ENCODE results near the gene SCAMP1. TPM values are rescaled to one million over a fixed set of nuclear protein-coding genes. Genes with fewer than 3 reads are reported as not detected.
A peak's percentile ranks its signal among the peaks of the same experiment; 100 is the strongest.

SCAMP1 gene, protein sequence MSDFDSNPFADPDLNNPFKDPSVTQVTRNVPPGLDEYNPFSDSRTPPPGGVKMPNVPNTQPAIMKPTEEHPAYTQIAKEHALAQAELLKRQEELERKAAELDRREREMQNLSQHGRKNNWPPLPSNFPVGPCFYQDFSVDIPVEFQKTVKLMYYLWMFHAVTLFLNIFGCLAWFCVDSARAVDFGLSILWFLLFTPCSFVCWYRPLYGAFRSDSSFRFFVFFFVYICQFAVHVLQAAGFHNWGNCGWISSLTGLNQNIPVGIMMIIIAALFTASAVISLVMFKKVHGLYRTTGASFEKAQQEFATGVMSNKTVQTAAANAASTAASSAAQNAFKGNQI
- total RNA-seq = 10 to 100 TPM; 17.4 to 19.3 TPM

DNA sequence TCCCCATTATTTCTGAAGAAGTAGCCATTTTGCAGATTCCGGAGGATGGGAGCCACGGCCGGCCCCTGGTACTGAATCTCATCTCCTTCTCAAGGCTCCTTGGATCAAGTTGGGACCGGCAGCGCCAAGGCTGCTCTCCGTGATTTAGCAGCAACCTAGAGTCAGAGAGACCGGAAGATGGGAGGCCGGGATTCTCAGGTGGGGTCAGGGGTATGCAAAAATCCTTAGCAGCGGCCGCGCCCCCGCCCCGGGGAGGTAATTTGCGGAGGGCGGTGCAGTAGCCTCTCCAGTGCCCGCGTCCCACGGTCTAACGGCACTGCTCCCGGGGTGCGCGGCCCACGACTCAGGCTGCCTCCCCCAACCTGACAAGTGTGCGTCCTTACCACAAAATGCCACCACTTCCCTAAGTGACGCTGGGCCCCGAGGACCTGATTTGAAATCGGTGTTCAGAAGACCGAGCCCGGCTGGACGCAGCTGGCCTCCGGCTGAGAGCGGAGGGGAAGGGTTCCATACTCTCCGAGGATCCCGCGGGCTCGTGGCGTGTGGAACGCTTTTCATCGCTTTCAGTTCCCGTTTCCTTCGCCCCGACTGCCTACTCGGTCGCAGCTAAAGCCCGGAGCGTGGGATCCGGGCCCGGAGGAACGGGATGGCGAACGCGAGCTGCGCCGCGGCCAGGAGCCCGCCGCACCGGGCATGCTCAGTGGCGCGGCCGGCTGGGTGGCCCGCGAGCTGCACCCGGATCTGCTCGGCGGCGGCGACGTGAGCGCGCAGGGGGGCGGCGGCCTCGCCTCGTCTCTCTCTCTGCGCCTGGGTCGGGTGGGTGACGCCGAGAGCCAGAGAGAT, at the start of gene SCAMP1:
TSS of gene SCAMP1 (plus strand) at position 787 of the 843 bp plus-strand sequence. CDS start at position 842, 55 bp downstream.
- ChIA-PET POLR2A (interaction anchor here (0.5 to 1.9 kb wide), 2 partner anchors 8 to 65 kb away, joined by 3 to 20 read pairs; partner anchors contain the start of gene AP3B1), CTCF (interaction anchor here (0.9 to 2.1 kb wide), 9 partner anchors 8 to 130 kb away, joined by 3 to 17 read pairs (median 4); partner anchors contain the start of gene AP3B1)

DNA sequence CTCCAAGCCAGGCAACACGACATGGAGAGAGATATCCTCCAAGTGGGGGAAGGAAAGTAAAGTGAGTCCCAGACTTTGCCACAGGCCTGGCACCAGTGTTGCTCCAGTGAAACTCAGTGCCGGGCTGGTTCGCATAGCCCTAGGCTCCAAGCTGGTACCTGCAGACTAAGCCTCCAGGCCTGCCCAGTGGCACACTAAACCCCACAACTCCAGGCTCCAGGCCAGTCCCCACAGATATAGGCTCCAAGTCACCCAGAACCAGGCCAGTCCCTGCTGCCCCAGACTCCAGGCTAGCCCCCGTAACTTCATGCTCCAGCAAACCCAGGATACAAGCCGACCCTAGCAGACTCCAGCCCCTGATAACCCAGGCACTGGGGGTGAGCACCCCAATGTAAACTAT, 42.9 kb upstream of the SCAMP1 start:
- no peaks in the 10 kb centered on the region for H3K9me3 Mint-ChIP-seq
- DNase-seq = no peak
- no peaks in the 10 kb centered on the region for H3K36me3 Mint-ChIP-seq (ENCODE audit: low read depth)
- no peak overlapping the region for H3K4me3 Mint-ChIP-seq
- peaks cover 21% of the 10 kb centered on the region for H3K27me3 Mint-ChIP-seq
- POLR2A ChIA-PET = no interaction called here
- no peaks in the 10 kb centered on the region for H3K4me1 Mint-ChIP-seq
- H3K27ac Mint-ChIP-seq = no peak overlapping the region
- CTCF ChIA-PET = no interaction called here

More for the DNA sequence above, at the start of gene SCAMP1:
- peak within 1 kb of the TSS; percentile 99 for H3K27ac Mint-ChIP-seq
- no peaks in the 10 kb centered on the region for H3K27me3 Mint-ChIP-seq
- peak within 1 kb of the TSS; percentile 97 for H3K4me3 Mint-ChIP-seq
- peak; percentile 91 for DNase-seq
- peaks cover 32% of the 10 kb centered on the region for H3K4me1 Mint-ChIP-seq
- H3K9me3 Mint-ChIP-seq = no peaks in the 10 kb centered on the region
- H3K36me3 Mint-ChIP-seq (ENCODE audit: low read depth) = peaks cover 18% of the 10 kb centered on the region

DNA sequence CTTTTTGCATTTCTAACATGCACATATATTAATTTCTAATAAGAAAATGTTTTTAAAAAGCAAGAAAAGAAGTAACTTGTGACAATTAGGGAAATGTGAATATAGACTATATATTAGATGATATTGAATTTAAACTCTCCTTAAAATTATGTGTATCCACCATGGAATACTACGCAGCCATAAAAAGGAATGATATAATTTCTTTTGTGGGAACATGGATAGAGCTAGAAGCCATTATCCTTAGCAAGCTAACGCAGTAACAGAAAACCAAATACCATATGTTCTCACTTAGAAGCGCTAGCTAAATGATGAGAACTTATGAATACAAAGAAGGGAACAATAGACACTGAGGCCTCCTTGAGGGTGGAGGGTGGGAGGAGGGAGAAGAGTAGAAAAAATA, 42.1 kb upstream of the SCAMP1 start:
- ChIA-PET CTCF (no interaction called here), POLR2A (no interaction called here)
- no peaks in the 10 kb centered on the region for H3K4me1 Mint-ChIP-seq
- H3K27ac Mint-ChIP-seq = no peak overlapping the region
- no peak overlapping the region for H3K4me3 Mint-ChIP-seq
- H3K9me3 Mint-ChIP-seq = no peaks in the 10 kb centered on the region
- no peaks in the 10 kb centered on the region for H3K36me3 Mint-ChIP-seq (ENCODE audit: low read depth)
- no peak for DNase-seq
- peaks cover 18% of the 10 kb centered on the region for H3K27me3 Mint-ChIP-seq

DNA sequence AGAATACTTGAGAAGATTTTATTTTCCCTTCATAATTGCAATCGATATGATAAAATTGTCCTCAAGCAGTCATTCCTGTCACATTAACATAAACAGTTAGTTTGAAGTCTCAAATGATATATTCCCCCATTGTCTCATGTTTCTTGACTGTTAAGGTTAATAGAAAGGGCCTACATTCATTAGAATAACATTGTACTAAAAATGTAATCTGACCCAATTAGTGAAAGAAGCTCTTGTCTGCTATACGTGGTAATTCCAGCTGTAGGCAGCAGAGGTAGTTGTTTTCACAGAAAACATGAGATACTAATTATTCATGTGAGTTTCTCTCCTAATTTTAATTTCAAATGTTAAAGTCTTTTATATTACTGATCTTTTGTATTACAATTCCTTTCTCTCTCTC, 40.0 kb upstream of the SCAMP1 start:
- Mint-ChIP-seq H3K27ac (no peak overlapping the region), H3K27me3 (peaks cover 8% of the 10 kb centered on the region), H3K36me3 (ENCODE audit: low read depth) (no peaks in the 10 kb centered on the region), H3K4me3 (no peak overlapping the region), H3K9me3 (no peaks in the 10 kb centered on the region), H3K4me1 (no peaks in the 10 kb centered on the region)
- ChIA-PET CTCF (no interaction called here), POLR2A (no interaction called here)
- peak; percentile 18 for DNase-seq

DNA sequence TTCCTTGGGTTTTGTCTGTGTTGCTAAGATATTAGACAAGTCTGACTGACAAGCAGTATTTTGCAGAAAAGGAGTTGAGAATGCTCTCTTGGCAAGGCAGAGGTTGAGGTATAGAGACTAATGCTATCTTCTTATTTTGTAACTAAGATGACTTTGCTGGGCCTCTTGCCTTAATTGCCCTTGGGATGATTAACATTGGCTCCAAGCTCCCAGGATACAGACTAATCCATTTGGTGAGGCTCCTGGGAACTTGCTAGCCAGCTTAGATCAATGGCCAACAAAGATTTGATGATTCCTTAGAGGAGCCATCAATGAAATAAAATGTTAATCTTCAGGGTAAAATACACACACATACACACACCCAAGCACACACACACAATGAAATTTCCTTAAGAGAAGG, 37.2 kb upstream of the SCAMP1 start:
- H3K4me1 Mint-ChIP-seq = no peaks in the 10 kb centered on the region
- CTCF ChIA-PET = no interaction called here
- H3K4me3 Mint-ChIP-seq = no peak overlapping the region
- DNase-seq = no peak
- POLR2A ChIA-PET = no interaction called here
- peaks cover 13% of the 10 kb centered on the region for H3K27me3 Mint-ChIP-seq
- no peaks in the 10 kb centered on the region for H3K9me3 Mint-ChIP-seq
- no peak overlapping the region for H3K27ac Mint-ChIP-seq
- no peaks in the 10 kb centered on the region for H3K36me3 Mint-ChIP-seq (ENCODE audit: low read depth)

DNA sequence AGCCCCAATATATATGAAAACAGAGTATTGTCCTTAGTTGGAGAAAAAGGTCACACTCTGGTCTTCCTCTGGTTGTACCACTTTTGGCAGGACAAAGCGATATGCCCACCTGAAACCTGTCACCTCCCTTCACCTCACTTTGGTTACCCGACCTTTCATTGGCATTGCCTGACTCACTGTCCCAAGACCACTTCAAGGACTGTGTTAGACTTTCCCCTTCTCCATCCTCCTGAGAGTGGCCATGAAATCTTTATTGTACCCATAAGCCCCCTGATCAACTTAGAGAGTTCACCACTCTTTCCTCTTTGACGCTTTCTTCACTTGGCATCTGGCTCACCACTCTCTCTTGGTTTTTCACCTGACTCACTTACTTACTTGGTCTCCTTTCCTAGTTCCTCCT, 33.5 kb upstream of the SCAMP1 start:
- Mint-ChIP-seq H3K4me1 (peaks cover 2% of the 10 kb centered on the region), H3K27ac (no peak overlapping the region), H3K9me3 (no peaks in the 10 kb centered on the region), H3K36me3 (ENCODE audit: low read depth) (no peaks in the 10 kb centered on the region), H3K27me3 (peaks cover 10% of the 10 kb centered on the region), H3K4me3 (no peak overlapping the region)
- DNase-seq = no peak
- CTCF ChIA-PET = no interaction called here
- POLR2A ChIA-PET = no interaction called here

DNA sequence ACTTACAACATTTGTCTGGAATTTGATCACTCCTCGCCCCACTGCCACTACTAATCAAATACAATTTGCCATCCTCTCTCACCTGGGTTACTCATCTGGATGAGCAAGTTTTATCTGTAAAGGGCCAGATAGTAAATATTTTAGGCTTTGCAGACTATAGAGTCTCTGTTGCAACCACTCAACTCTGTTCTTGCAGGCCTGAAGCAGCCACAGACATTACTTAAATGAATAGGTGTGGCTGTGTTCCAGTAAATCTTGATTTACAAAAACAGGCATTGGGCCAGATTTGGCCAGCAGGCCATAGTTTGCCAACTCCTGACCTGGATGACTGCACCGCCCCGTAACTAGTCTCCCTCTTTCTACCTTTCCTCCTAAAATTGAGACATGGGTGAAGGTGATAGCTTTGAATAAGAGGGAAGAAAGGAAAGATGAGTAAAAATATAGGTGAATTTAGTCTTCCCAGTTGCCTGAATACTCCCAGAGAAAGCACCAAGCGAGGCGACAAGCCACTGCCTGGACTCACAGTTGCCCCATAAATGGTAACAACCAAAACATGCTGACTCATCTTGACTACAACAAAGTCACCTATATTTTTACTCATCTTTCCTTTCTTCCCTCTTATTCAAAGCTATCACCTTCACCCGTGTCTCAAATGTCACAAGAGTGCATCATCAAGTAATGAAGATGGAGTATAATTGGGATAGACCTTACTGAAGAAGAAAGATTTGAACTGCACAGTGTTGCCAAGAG, 32.5 kb upstream of the SCAMP1 start:
- H3K4me3 Mint-ChIP-seq = no peak overlapping the region
- H3K27me3 Mint-ChIP-seq = peaks cover 10% of the 10 kb centered on the region
- H3K9me3 Mint-ChIP-seq = no peaks in the 10 kb centered on the region
- H3K4me1 Mint-ChIP-seq = peaks cover 2% of the 10 kb centered on the region
- POLR2A ChIA-PET = no interaction called here
- CTCF ChIA-PET = interaction anchor here (0.7 kb wide), 1 partner anchor 14 kb away, joined by 3 read pairs; no protein-coding TSS in a partner anchor
- no peaks in the 10 kb centered on the region for H3K36me3 Mint-ChIP-seq (ENCODE audit: low read depth)
- H3K27ac Mint-ChIP-seq = no peak overlapping the region
- DNase-seq = no peak

DNA sequence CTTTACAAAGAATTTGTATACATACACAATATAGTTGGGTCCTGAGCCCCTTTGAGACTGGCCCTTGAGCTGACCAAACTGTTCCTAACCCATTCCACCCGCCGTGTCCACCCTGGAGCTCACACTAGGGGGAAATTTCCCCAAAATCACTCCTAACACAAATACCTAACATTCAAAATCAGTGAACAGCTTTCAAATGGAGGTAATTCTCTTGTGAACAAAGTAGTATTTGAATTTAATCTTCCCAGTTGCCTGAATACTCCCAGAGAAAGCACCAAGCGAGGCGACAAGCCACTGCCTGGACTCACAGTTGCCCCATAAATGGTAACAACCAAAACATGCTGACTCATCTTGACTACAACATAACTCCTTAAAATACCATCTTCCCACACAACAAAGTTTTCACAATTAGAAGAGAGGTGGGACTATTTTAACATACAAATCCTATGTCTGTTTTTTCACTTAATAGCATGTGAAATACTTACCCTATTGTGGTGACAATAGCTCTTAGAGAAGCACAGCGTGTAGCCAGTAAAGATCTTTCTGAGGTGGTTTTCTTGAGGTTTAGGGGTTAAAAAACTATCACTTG, 31.7 kb upstream of the SCAMP1 start:
- POLR2A ChIA-PET = no interaction called here
- Mint-ChIP-seq H3K4me3 (no peak overlapping the region), H3K27ac (no peak overlapping the region), H3K9me3 (no peaks in the 10 kb centered on the region), H3K27me3 (peaks cover 10% of the 10 kb centered on the region), H3K4me1 (peaks cover 2% of the 10 kb centered on the region), H3K36me3 (ENCODE audit: low read depth) (no peaks in the 10 kb centered on the region)
- CTCF ChIA-PET = interaction anchor here (0.7 kb wide), 1 partner anchor 14 kb away, joined by 3 read pairs; no protein-coding TSS in a partner anchor
- no peak for DNase-seq

DNA sequence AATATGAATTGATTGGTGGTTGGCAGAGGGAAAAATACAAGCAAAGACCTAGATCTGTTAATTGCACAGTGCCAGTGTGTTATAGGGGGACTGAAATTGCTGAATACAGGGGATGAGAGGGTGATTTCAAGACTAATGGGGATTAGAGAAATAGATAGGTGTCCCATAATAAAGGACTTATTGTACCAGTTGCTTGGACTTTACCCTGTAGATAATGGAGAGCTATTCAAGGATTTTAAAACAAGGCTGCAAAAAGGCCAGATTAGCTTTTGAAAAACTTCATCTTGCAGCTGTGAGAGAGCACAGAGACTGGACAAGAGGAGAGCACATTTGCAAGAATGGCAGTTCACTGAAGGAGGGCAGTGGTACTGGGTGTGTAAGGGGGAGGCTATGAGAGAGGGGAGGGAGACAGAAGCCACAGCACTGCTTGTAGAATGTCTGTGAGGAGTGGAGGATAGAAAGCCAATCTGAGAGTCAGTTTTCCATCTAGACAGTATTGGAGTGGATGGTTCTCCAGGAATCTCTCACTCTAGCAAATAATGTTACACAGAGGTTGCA, 28.8 kb upstream of the SCAMP1 start:
- H3K4me3 Mint-ChIP-seq = no peak overlapping the region
- peaks cover 2% of the 10 kb centered on the region for H3K4me1 Mint-ChIP-seq
- H3K27me3 Mint-ChIP-seq = peaks cover 16% of the 10 kb centered on the region
- H3K9me3 Mint-ChIP-seq = no peaks in the 10 kb centered on the region
- ChIA-PET POLR2A (no interaction called here), CTCF (no interaction called here)
- H3K27ac Mint-ChIP-seq = no peak overlapping the region
- no peak for DNase-seq
- H3K36me3 Mint-ChIP-seq (ENCODE audit: low read depth) = no peaks in the 10 kb centered on the region

DNA sequence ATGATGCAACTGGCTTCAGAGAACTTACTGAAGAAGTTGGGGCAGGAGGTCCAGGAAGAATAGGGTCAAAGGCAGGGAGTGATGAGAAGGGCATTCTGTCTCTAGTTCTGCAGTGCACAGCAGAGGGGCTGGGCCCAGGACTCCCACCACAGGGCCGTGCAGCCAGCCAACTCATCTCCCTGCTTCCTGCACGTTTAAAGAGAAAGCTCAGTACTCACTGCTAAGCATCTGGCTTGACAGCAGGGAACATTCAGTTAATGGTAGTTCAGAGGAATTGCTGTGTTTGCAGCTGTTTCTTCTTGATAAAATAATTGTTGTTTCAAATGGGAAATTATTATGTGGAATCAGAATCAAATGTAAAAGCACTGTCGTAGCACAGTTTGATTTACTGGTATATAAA, 25.6 kb upstream of the SCAMP1 start:
- Mint-ChIP-seq H3K9me3 (peaks cover 9% of the 10 kb centered on the region), H3K27me3 (peaks cover 15% of the 10 kb centered on the region), H3K27ac (no peak overlapping the region), H3K36me3 (ENCODE audit: low read depth) (no peaks in the 10 kb centered on the region), H3K4me3 (no peak overlapping the region), H3K4me1 (no peaks in the 10 kb centered on the region)
- no peak for DNase-seq
- CTCF ChIA-PET = no interaction called here
- POLR2A ChIA-PET = no interaction called here

DNA sequence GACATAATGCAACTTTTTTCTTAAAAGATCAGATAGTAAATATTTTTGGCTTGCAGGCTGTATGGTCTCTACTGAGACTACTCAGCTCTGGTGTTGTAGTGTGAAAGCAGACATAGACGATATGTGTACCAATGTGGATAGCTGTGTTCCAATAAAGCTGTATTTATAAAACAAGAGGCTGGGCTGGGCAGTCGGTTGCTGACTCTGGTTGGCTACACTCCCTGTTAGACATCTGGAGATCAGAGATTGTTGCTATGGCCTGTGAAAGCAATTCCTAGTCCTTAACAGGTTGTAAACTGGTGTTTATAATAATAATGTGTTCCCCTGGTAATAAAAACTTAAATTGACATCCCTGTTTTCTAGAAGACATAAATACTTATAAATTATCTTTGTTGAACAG, 24.4 kb upstream of the SCAMP1 start:
- Mint-ChIP-seq H3K36me3 (ENCODE audit: low read depth) (no peaks in the 10 kb centered on the region), H3K9me3 (peaks cover 9% of the 10 kb centered on the region), H3K27ac (no peak overlapping the region), H3K27me3 (peaks cover 15% of the 10 kb centered on the region), H3K4me3 (no peak overlapping the region), H3K4me1 (no peaks in the 10 kb centered on the region)
- DNase-seq = no peak
- CTCF ChIA-PET = interaction anchor here (1.2 to 1.4 kb wide), 2 partner anchors 24 to 33 kb away, joined by 3 read pairs; partner anchors contain the start of gene SCAMP1
- POLR2A ChIA-PET = no interaction called here

DNA sequence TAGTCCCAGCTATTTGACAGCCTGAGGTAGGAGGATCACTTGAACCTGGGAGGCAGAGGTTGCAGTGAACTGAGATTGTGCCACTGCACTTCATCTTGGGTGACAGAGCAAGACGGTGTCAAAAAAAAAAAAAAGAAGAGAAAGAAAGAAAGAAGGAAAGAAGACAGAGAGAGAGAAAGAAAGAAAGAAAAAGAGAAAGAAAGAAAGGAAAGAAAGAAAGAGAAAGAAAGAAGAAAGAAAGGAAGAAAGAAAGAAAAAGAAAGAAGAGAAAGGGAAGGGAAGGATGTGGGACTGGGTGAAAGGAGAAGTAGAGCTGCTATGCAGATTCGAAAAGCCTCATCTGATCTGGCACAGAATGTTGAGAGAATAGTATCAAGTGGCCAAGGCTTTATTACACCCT, 23.7 kb upstream of the SCAMP1 start:
- H3K9me3 Mint-ChIP-seq = peaks cover 9% of the 10 kb centered on the region
- H3K27me3 Mint-ChIP-seq = peaks cover 11% of the 10 kb centered on the region

More for the DNA sequence above, 23.7 kb upstream of the SCAMP1 start:
- H3K27ac Mint-ChIP-seq = no peak overlapping the region
- no peaks in the 10 kb centered on the region for H3K36me3 Mint-ChIP-seq (ENCODE audit: low read depth)
- H3K4me3 Mint-ChIP-seq = no peak overlapping the region
- CTCF ChIA-PET = interaction anchor here (1.4 kb wide), 1 partner anchor 23 kb away, joined by 3 read pairs; the partner anchor contains the start of gene SCAMP1
- DNase-seq = no peak
- POLR2A ChIA-PET = no interaction called here
- H3K4me1 Mint-ChIP-seq = no peaks in the 10 kb centered on the region

Data from activated CD4-positive, alpha-beta T cell treated with anti-CD3 and anti-CD28 coated beads, Interleukin-2, amount 10 ng/mL, durations not matched to agents 7 days and 5 days (primary cell).